ENCODE results near the gene PCGF3.

DNA sequence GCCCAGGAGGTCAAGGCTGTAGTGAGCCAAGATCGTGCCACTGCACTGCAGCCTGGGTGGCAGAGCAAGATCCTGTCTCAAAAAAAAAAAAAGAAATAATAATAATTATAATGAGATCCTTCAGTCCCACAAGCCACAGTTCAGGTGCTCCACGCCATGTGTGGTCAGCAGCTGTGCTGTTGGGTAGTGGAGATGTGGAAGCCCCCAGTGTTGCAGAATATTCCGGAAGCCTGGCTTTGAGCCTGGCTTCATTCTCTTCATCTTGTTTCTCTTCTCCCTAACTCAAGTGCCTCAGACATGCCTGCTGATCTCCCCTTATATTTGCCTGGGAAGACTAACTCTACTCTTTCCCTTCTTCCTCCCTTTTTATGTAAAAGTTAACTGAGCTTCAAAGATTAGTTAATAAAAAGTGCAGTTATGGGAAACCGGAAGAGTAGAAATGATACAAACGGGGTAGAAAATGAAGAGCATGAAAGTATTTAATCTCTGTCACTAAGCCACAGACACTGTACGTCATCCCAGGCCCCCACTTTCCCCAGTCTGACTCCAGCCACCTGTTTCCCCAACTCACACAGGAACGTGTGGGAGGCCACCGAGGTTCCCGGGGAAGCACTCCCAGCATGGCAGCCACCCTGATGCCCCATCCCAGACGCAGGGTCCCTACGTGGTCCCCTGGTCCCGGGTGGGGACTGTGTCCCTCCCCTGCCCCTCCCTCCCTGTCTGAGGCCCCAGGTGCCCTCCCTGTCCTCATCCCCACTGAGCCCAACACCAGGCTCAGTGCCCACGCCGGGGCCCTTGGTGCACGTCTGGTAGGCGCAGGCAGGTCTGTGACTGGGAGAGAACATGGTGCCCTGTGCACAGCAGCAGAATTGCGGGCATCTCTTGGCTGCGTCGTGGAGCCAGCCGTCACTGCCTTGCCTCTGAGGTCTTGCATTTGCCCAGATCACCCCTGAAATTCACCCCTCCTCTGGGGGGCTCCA is 24.0 kb downstream of the PCGF3 start:
- no peak for TF ChIP-seq POLR2AphosphoS5 (IDR thresholded peaks at IDR 0.05)
- no peak for TF ChIP-seq EP300 (IDR thresholded peaks at IDR 0.05; ENCODE audit: low read depth)
- TF ChIP-seq, protein P1, sequence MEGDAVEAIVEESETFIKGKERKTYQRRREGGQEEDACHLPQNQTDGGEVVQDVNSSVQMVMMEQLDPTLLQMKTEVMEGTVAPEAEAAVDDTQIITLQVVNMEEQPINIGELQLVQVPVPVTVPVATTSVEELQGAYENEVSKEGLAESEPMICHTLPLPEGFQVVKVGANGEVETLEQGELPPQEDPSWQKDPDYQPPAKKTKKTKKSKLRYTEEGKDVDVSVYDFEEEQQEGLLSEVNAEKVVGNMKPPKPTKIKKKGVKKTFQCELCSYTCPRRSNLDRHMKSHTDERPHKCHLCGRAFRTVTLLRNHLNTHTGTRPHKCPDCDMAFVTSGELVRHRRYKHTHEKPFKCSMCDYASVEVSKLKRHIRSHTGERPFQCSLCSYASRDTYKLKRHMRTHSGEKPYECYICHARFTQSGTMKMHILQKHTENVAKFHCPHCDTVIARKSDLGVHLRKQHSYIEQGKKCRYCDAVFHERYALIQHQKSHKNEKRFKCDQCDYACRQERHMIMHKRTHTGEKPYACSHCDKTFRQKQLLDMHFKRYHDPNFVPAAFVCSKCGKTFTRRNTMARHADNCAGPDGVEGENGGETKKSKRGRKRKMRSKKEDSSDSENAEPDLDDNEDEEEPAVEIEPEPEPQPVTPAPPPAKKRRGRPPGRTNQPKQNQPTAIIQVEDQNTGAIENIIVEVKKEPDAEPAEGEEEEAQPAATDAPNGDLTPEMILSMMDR (IDR thresholded peaks at IDR 0.05), result no peak

Data from transverse colon (tissue), 4 donors.